Measurements from ENCODE around the gene RAP1GAP.

The RAP1GAP gene

GRCh38 chr1:21608798-21609197 is 60.4 kb downstream of the RAP1GAP start:
- DNase-seq, result no peak

DNA sequence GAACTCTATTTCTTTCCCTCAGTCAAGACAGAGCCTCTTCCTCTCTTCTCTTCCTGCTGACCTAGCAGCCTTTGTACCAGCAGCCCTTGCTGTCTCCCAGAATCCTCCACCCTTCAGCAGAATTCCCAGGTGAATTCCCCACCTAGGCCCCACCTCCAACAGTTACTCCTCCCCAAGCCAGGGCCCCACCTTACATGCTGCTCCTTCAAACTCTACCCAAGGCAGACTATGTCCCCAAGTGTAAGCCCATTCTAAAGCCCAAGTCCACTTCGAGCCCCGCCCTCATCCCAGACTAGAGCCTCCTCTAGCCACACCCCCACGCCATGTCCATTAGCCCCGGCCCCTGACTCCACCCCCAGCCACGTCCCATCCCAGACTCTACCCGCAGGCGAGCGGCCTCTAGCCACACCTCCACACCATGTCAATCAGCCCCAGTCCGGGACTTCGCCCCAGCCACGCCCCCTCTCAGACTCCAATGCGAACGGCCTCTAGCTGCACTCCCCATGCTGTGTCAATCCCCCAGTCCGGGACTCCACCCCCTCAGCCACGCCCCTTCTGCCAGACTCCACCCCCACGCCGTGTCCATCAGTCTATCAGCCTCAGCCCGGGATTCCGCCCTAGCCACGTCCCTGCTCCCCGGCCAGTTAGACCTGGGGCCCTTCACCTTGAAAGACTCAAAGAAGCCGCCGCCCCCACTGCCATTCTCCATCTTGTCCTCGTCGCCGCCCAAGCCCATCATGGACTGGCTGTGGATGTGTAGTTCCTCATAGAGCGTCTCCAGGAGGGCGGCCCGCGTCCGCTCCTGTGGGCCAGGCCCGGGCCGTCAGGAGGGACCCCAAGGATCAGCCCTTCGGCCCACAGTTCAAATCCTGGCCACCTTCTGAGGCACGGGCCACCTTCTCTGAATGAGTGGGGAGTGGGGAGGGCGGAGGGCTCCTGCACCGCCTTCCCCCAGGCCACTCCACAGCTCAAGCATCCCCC is 61.3 kb downstream of the RAP1GAP start:
- peak; percentile 67 for DNase-seq

DNA sequence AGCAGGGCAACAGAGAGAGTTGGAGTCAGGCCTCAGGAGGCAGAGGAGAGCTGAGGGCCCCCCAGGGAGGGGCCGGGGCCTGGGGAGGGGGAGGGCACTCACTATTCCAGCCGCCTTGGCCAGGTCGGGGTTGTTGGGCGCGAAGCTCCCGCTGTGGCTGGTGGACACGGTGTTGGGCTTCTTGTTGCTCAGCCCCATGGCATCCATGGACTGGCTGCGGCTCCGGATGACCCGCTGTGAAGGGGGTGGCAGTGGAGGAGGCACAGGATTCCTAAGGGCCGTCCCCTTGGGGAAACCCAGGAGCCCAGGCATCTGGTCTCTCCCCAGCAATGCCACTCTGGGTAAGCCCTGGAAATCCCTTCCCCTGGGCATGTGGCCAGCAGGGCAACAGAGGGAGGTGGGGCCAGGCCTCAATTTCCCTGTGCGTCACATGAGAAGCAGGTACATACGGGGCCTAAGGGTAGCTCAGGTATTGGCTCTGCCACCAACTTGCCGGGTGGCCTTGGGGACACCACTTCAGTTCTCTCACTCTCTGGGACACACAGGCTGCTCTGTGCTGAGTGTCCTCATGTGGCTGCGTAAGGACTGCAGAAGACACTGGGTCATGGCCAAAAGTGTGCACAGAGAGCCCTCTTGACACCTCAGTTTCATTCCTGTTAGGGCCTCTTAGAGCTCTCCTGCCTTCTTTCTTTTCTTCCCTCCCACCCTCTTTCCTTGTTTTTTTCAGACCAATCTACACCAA is 63.0 kb downstream of the RAP1GAP start:
- no peak for DNase-seq

DNA sequence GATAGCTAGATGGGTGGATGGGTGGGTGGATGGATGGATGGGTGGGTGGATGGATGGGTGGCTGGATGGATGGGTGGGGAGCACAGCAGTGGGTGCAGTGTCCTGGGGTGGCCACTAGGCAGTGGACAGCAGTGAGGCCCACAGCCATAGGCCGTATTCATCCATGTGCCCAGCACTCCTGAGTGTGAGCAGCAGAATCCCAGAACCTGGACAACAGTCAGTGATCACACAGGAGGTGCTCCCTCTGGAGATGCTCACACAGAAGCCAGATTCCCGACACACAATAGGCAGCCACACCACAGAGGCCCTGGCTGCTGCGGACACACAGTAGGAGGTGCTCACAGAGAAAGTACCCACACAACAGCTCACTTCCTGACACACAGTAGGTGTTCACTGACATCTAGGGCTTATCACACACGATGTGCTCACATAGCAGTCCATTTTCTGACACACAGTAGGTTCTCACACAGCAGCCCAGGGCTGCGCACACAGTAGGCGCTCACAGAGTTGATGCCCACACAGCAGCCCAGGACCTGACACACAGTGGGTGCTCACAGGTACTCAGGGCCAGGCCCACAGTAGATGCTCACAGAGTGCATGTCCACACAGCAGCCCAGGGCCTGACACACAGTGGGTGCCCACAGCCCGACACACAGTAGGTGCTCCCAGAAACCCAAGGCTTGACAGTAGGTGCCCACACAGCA is 64.0 kb downstream of the RAP1GAP start:
- no peak for DNase-seq

DNA sequence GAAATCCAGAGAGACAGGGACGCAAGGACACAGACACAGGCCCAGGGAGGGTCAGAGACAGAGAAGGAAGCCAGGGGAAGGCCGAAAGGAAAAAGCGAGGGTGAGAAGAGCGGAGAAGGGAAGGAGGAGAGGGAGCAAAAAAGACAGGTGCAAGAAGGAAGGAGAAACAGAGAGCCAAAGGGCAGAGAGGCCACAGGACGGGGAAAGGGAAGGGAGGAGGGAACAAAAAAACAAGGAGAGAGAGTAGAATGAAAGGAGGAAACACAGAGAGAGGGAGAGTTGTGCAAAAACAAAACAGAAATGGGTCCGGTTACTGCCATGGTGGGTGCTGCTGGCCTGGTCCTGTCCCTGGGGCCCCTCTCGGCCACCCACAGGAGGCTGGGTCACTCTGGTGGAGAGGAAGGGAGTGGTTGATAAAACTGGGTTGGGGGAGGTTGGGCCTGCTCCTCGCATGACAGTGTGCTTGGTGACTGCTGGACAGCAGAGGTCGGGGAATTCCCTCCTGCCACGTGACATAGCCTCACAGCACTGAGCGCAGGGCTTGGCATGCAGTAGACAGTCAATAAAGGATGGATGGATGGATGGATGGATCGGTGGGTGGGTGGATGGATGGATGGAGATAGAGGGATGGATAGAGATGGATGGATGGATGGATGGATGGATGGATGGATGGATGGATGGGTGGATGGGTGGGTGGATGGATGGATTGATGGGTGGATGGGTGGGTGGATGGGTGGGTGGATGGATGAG is 64.8 kb downstream of the RAP1GAP start:
- DNase-seq, result no peak

DNA sequence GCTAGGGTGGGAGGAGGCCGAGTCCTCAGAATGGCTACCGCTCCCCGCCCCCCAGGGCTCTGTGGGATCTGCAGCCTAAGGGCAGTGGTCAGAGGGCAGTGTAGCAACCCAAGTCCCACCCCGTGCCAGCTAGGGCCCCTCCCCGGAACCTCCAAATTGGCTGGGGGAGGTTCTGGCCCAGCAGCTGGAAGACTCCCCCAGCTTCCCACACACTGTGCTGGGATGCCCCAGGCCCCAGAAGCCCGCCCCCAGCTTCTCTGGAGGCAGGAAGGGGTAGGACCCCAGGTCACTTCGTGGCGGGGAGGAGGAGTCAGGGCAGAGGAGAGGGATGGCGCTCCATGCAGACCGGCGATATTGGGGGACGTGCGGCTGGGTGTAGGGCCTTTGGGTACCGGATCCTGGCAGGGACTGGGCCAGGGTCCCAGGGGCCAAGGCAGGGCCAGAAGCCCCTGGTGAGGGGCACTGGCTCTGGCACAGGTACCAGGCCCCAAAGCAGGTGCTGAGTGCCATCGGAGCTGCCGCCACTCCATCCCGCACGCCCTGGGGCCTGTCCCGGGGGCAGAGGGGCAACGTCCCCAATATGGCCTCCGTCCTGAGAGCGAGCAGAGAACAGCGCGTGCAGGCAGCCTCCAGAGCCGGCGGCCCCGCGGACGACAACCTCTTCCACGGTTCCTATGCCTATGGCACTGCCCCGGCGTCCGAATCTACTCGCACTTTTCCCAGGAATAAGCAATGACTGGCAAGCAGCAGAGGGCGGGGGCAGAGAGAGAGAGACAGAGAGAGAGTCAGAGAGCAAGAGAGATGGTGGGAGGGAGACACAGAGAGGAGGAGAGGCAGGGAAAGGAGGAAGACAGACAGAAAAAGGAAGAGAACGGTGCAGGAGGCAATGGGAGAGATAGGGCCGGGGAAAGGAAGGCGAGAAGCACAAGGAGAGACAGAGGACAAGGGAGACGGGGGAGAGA is 65.7 kb downstream of the RAP1GAP start:
- no peak for DNase-seq

- no peak for DNase-seq
Measured at GRCh38 chr1:21601278-21602048, 67.7 kb downstream of the RAP1GAP start.

DNA sequence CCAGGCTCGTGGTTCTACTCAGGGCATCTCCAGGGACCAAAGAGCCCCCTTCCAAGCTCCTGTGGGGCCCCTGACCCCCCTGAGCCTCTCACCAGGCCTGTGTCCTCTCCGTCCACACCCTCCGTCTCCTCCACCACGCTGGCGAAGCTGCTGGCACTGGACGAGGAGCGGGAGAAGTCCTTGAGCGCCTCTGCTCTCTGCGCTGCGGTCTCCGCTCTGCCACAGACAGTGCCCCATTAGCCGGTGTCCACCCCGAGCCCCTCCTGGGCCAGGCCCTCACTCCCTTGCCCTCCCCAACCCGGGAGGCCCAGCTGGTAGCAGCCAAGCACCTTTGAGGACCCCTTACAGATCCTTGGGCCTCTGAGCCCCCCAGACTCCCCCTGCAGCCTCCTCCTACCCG is 69.8 kb downstream of the RAP1GAP start:
- no peak for DNase-seq

- no peak for DNase-seq
Measured at GRCh38 chr1:21598904-21599303, 70.3 kb downstream of the RAP1GAP start.

DNA sequence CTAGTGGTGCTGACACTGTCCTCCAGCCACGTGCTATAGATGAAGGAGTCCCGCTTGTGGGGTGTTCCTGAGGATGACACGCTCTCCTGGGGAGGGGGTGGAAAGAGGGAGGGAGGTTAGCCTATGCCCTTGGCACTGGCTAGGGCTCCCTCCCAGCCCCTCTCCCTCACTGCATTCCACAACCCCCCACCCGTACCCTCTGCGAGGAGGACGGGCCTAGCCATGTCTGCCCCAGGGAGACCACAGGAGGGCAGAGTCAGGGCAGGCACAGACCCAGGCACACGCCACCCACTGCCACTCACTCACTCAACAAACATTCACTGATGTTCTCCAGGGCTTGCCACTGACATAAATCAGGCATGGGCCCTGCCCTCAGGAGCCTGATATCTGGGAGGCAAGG is 70.7 kb downstream of the RAP1GAP start:
- no peak for DNase-seq

DNA sequence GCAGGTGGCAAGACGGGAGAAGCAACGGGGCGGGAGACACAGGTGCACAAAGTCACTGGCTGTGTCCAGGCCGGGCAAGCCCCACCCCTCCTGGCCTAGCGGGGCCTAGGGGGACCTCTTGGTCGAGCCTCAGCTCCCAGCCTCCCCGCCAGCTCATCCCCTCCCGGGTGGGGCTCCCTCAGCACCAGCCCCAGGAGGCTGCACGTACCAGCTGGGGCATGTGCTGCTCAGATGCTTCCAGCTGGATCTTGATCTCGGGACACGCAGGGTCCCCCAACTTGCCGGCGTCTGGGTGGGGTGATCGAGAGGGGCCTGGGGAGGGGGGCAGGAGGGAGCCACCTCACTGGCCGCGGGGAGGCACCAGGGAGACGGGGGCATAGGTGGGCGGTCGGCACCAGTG is 71.4 kb downstream of the RAP1GAP start:
- DNase-seq, result no peak

DNA sequence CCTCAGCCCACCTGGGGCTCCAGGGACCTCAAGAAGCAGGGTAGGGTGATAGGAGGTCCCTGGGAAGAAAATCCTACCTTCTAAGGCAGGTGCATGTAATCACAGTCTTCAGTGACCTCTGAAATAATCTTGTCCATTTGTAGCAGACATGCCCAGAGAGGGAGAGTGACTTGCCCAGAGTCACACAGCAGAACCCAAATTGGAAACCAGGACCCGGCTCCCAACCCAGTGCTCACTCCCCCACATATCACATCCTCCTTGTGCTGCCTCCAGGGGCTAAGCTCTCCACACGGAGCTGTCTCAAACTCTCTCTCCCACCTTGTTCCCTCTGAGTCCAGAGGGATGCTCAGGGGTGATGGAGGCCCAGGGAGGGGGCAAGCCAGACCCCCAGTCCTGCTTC is 72.5 kb downstream of the RAP1GAP start:
- no peak for DNase-seq

GRCh38 chr1:21596174-21596573 is 73.0 kb downstream of the RAP1GAP start:
- DNase-seq, result no peak

GRCh38 chr1:21594935-21595897 is 73.9 kb downstream of the RAP1GAP start:
- DNase-seq, result peak; percentile 39

GRCh38 chr1:21594501-21594900 is 74.7 kb downstream of the RAP1GAP start:
- DNase-seq, result no peak

GRCh38 chr1:21593231-21593630 is 75.9 kb downstream of the RAP1GAP start:
- no peak for DNase-seq

- DNase-seq, result no peak
Measured at GRCh38 chr1:21592086-21592865, 76.9 kb downstream of the RAP1GAP start.

GRCh38 chr1:21590934-21591333 is 78.2 kb downstream of the RAP1GAP start:
- no peak for DNase-seq
